Activated T-cell treated with anti-CD3 and anti-CD28 coated beads, Interleukin-2, amount 50 U/mL, for 48 hours (primary cell): ENCODE measurements around the gene FAM3A.

Experiments
- DNase-seq, 2 experiments: peaks; one replicate each; pipeline ENCODE4 v3.0.0-alpha.2; 2020

FAM3A gene

GRCh38 chrX:154478728-154479622 lies 37.1 kb downstream of the FAM3A start, which contains the start of gene LAGE3:
Gene LAGE3 (minus strand): TSS chrX:154479281. CDS start chrX:154478915, 366 bp downstream.
- peak; percentile 96 to 97 for DNase-seq

- no peak for DNase-seq
These were observed 38.0 kb downstream of the FAM3A start for GRCh38 chrX:154477891-154478477.

GRCh38 chrX:154476821-154477220 lies 39.2 kb downstream of the FAM3A start:
- DNase-seq: no peak

- DNase-seq: no peak
These were observed 42.3 kb downstream of the FAM3A start for GRCh38 chrX:154473683-154474082.

GRCh38 chrX:154472685-154473632 lies 43.1 kb downstream of the FAM3A start:
- no peak for DNase-seq

- DNase-seq: no peak
These were observed 44.0 kb downstream of the FAM3A start for GRCh38 chrX:154471839-154472684.

- no peak for DNase-seq
These were observed 45.0 kb downstream of the FAM3A start for GRCh38 chrX:154470914-154471568.

GRCh38 chrX:154470434-154470833 lies 45.6 kb downstream of the FAM3A start:
- no peak for DNase-seq

- DNase-seq: no peak
These were observed 46.2 kb downstream of the FAM3A start for GRCh38 chrX:154469880-154470279.

- DNase-seq: no peak
These were observed 46.9 kb downstream of the FAM3A start for GRCh38 chrX:154469114-154469513.

GRCh38 chrX:154468217-154468616 lies 47.8 kb downstream of the FAM3A start:
- DNase-seq: no peak

- no peak for DNase-seq
These were observed 48.5 kb downstream of the FAM3A start for GRCh38 chrX:154467556-154467955.

GRCh38 chrX:154466907-154467306 lies 49.1 kb downstream of the FAM3A start:
- DNase-seq: no peak

- no peak for DNase-seq
These were observed 50.0 kb downstream of the FAM3A start for GRCh38 chrX:154466036-154466435.

GRCh38 chrX:154465601-154466000 lies 50.4 kb downstream of the FAM3A start:
- no peak for DNase-seq

GRCh38 chrX:154464806-154465365 lies 51.1 kb downstream of the FAM3A start:
- DNase-seq: no peak

- no peak for DNase-seq
These were observed 52.3 kb downstream of the FAM3A start for GRCh38 chrX:154463611-154464220.

GRCh38 chrX:154462396-154462795 lies 53.6 kb downstream of the FAM3A start:
- no peak for DNase-seq

GRCh38 chrX:154460326-154460725 lies 55.7 kb downstream of the FAM3A start:
- no peak for DNase-seq

- no peak for DNase-seq
These were observed 56.2 kb downstream of the FAM3A start for GRCh38 chrX:154459832-154460231.
